Measurements from ENCODE around the gene CNTFR.
"Not testable (repeated sequence)": the region's sequence is repeated elsewhere in the genome, so short reads cannot be mapped to it uniquely, and the experiment has no call there.

Gene CNTFR

GRCh38 chr9:34552986-34553385 lies 36.5 kb downstream of the CNTFR start:
- FAIRE-seq: no peak

- no peak for FAIRE-seq
Measured at GRCh38 chr9:34552606-34552981, 36.9 kb downstream of the CNTFR start.

DNA sequence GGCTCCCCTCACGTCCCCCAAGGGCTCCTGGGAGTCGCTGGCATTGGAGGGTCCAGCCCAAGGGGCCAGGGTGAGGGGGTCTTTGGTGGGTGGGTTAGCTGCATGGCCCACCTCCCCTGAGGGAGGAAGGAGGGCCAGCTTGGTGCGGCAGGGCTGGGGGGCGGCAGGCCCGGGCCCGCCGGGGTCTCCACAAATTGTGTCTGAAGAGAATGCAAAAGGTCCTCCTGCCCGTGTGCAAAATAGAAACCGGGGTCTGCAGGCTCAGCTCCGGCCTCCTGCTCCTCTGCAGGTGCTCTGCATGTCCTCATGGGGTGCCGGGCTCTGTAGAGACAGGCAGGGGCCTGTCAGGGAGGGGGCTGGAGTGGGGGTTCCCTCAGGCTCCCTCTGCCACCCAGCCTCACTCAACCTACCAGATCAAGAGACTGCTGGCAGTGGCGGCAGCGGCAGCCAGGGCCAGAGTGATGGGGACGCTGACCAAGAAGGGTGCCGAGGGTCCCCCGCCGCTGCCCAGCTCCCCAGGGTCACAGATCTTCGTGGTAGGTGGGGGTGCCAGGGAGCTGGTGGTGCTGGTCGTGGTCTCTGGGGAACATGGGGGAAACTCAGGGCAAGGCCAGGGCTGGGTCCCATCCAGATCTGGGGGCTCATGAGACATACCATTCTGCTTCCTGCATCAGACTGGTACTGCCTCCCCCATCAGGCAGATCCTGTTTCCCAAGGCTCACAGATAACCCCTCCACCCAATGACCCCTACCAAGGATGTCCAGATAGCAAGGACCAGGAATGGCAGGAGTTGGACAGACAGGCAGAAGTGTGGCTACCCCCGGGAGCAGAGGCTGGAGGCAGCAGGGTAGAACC lies 37.5 kb downstream of the CNTFR start:
- FAIRE-seq: no peak

DNA sequence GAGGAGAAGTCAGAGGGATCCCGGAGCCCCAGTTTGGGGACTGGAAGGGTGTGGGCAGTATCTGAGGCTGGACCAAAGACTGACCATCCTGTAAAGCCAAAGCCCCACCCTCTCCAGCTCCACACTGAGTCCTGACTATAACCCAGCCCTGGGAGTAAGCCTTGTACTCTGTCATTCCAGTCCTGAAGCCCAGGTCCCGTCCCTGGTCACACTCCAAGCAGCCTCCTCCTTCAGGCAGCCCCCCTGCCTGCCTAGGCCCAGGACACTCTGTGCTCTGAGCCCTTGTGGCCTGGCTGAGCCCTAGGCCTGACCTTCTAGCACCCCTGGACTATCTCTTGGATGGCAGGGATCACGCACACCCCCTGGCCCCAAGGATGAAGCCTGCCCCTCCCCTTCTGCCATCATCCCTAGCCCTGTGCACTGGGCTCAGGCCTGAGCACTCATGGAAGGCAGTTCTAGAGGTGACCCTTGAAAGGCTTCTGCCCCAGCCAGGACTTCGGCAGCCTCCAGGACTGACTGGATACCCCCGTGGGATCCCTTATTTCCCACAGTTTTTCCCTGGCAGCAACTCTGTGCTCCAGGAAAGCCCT lies 38.7 kb downstream of the CNTFR start:
- FAIRE-seq: no peak

- FAIRE-seq: no peak
Measured at GRCh38 chr9:34550016-34550680, 39.4 kb downstream of the CNTFR start.

GRCh38 chr9:34549407-34549732 lies 40.2 kb downstream of the CNTFR start:
- FAIRE-seq: no peak

GRCh38 chr9:34547960-34548611 lies 41.4 kb downstream of the CNTFR start:
- FAIRE-seq: no peak

- FAIRE-seq: no peak
Measured at GRCh38 chr9:34546834-34547827, 42.4 kb downstream of the CNTFR start.

DNA sequence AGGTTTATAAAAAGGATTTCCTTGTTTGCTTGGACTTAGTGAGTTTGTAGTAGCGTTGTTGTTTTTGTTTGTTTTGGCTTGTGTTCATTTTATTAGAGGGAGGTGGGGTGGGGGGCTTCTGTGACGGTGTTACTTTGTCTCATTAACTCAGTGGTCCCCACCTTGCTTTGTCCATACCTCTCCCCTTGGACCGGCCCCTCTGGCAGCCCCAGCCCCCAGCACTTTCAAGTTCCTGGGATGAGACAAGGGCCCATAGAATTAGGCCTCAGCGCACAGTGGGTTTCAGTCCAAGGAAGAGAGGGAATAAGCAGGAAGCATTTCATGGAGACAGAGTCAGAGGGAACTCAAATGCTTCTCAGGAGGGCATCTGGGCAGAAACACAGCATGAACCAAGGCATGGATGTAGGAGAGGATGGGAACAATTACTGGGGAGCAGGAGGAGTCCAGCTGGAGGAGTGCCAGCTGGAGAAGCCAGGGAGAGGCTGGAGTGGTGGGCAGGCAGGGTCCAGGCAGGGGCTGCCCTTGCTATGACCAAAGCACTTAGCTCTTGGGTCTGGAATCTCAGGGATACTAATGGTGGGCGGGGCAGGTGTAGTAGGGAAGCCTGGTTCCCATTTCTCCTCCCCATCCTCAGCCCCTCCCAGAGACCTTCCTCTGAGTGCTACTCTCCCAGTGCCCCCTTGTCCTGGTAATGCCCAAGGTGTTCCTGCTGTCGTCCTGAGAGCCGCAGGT lies 43.3 kb downstream of the CNTFR start:
- FAIRE-seq: no peak

GRCh38 chr9:34545497-34545896 lies 44.0 kb downstream of the CNTFR start:
- no peak for FAIRE-seq

GRCh38 chr9:34544035-34544434 lies 45.5 kb downstream of the CNTFR start:
- no peak for FAIRE-seq

GRCh38 chr9:34541540-34541939 lies 48.0 kb downstream of the CNTFR start:
- FAIRE-seq: no peak

DNA sequence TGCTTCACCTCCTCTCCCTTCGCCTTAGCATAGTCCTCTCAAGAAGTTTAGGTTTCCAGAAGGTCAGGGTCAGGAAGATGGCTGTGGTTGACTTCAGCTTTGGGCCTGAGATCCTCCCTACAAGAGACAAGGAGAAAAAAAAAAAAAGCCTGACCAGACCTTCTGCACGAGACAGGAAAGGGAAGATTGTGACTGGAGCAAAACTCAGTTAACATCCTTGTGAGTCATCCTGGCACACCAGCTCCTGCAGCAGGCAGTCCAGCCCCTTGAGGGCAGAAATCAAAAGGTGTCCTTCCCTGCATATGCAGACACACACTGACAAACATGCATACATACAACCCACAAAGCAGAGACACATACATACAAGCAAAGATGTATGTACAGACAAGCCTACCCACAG lies 48.7 kb downstream of the CNTFR start:
- no peak for FAIRE-seq

- no peak for FAIRE-seq
Measured at GRCh38 chr9:34536685-34537084, 52.8 kb downstream of the CNTFR start.

- not testable (repeated sequence) for FAIRE-seq
Measured at GRCh38 chr9:34532041-34532440, 57.5 kb downstream of the CNTFR start.

DNA sequence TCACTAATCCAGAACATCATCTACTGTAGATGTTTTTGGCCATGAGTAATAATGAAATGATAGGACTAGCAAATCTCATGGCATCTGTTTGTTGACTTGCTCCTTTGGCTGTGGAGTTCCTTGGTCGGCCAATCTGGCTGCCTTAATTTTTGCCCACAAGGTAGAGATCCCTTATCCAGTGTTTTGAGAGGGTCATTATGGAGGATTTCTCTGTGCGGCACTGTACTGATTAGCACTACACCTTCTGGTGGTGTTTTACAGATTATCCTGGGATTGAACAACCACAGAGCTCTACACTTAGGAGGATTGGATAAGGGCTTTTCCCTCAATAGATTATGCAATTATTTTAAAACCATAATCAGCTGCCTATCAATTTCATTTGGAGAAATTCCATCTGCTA lies 63.5 kb downstream of the CNTFR start:
- FAIRE-seq: no peak

- FAIRE-seq: no peak
Measured at GRCh38 chr9:34524349-34524748, 65.2 kb downstream of the CNTFR start.

DNA sequence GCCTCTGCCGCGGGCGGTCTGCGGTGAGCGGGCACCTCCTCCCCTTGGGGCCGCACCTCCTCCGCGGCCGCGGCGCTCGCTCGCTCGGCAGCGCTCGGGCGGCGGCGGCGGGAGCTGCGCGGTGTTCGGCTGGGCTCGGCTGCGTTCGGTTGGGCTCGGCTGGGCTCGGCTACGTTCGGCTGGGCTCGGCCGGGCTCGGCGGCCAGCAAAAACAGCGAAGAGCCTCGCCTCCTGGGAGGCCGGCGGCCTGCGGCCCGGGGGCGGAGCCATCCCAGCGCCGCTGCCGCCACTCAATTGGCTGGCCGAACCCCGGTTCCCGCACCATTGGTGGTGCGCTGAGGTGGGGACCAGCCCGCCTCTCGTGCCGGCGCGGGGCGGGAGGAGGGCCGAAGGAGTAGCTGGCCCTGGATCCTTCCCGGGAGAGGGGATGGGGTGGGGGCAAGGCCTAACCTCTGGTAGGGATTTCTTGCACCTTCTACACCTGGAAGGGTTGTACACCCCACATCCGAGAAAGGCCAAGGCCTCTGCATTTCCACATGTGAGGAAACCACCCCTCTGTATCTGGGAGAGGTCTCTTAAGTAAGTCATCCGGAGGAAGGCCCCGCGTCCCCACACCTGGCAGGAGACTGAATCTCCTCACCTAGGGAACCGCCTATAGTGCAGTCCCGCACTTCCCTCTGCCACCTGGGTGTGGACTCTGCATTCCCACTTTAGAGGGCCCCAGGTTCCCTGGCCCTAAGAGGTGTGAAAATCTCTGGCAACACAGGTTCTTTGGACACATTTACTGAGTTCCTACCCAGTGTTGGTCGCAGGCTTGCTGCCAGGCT lies 66.3 kb downstream of the CNTFR start, which contains the start of gene ENHO:
ENHO (minus strand) TSS at position 20 of the 827 bp plus-strand sequence. CDS start 1,295 bp downstream, outside the sequence.
- no peak for FAIRE-seq

GRCh38 chr9:34522091-34522887 lies 67.2 kb downstream of the CNTFR start:
- no peak for FAIRE-seq

All from G401.6 (cell line).